ENCODE measurements around the gene SAT1. TPM values are rescaled to one million over a fixed set of nuclear protein-coding genes. Genes with fewer than 3 reads are reported as not detected.

Gene SAT1
- polyA plus RNA-seq, 1 experiment = 46.1 TPM

- ChIA-PET POLR2A (no interaction called here), CTCF (no interaction called here)
- no peak for TF ChIP-seq CTCF (IDR thresholded peaks at IDR 0.05; ENCODE audit: insufficient read depth, low read depth, low read length)
- H3K4me3 ChIP-seq (ENCODE audit: low read depth, low read length) = no peak overlapping the region
- H3K27me3 ChIP-seq (ENCODE audit: control insufficient read depth, insufficient read depth, low read length) = no peaks in the 10 kb centered on the region
- DNase-seq (ENCODE audit: low read depth) = no peak
- no peaks in the 10 kb centered on the region for H3K36me3 ChIP-seq (ENCODE audit: control insufficient read depth, insufficient read depth, low read length)
Measured at GRCh38 chrX:23821847-23822246, 38.9 kb downstream of the SAT1 start.

GRCh38 chrX:23822397-23822796, 39.4 kb downstream of the SAT1 start:
- no peaks in the 10 kb centered on the region for H3K36me3 ChIP-seq (ENCODE audit: control insufficient read depth, insufficient read depth, low read length)
- TF ChIP-seq CTCF (IDR thresholded peaks at IDR 0.05; ENCODE audit: insufficient read depth, low read depth, low read length) = no peak
- DNase-seq (ENCODE audit: low read depth) = peak; percentile 24
- no peak overlapping the region for H3K4me3 ChIP-seq (ENCODE audit: low read depth, low read length)
- ChIA-PET POLR2A (interaction anchor here (0.5 kb wide), 1 partner anchor 8 kb away, joined by 6 read pairs; no protein-coding TSS in a partner anchor), CTCF (no interaction called here)
- H3K27me3 ChIP-seq (ENCODE audit: control insufficient read depth, insufficient read depth, low read length) = no peaks in the 10 kb centered on the region

- POLR2A ChIA-PET = interaction anchor here (0.5 kb wide), 1 partner anchor 8 kb away, joined by 6 read pairs; no protein-coding TSS in a partner anchor
- Histone ChIP-seq H3K36me3 (ENCODE audit: control insufficient read depth, insufficient read depth, low read length) (no peaks in the 10 kb centered on the region), H3K27me3 (ENCODE audit: control insufficient read depth, insufficient read depth, low read length) (no peaks in the 10 kb centered on the region), H3K4me3 (ENCODE audit: low read depth, low read length) (no peak overlapping the region)
- CTCF ChIA-PET = no interaction called here
- no peak for TF ChIP-seq CTCF (IDR thresholded peaks at IDR 0.05; ENCODE audit: insufficient read depth, low read depth, low read length)
- DNase-seq (ENCODE audit: low read depth) = no peak
Measured at GRCh38 chrX:23822841-23823240, 39.9 kb downstream of the SAT1 start.

- DNase-seq (ENCODE audit: low read depth) = no peak
- ChIA-PET POLR2A (no interaction called here), CTCF (no interaction called here)
- Histone ChIP-seq H3K27me3 (ENCODE audit: control insufficient read depth, insufficient read depth, low read length) (no peaks in the 10 kb centered on the region), H3K4me3 (ENCODE audit: low read depth, low read length) (no peak overlapping the region), H3K36me3 (ENCODE audit: control insufficient read depth, insufficient read depth, low read length) (no peaks in the 10 kb centered on the region)
- TF ChIP-seq CTCF (IDR thresholded peaks at IDR 0.05; ENCODE audit: insufficient read depth, low read depth, low read length) = no peak
Measured at GRCh38 chrX:23825675-23826074, 42.7 kb downstream of the SAT1 start.

- DNase-seq (ENCODE audit: low read depth) = no peak
- no peaks in the 10 kb centered on the region for H3K27me3 ChIP-seq (ENCODE audit: control insufficient read depth, insufficient read depth, low read length)
- CTCF ChIA-PET = no interaction called here
- H3K4me3 ChIP-seq (ENCODE audit: low read depth, low read length) = no peak overlapping the region
- no peaks in the 10 kb centered on the region for H3K36me3 ChIP-seq (ENCODE audit: control insufficient read depth, insufficient read depth, low read length)
- POLR2A ChIA-PET = no interaction called here
- TF ChIP-seq CTCF (IDR thresholded peaks at IDR 0.05; ENCODE audit: insufficient read depth, low read depth, low read length) = no peak
Measured at GRCh38 chrX:23826216-23826615, 43.2 kb downstream of the SAT1 start.
